Glutamatergic neuron (in vitro differentiated cells): ENCODE measurements around the gene UBE2F. TPM values are rescaled to one million over a fixed set of nuclear protein-coding genes. Genes with fewer than 3 reads are reported as not detected.
"Not testable (repeated sequence)": the region's sequence is repeated elsewhere in the genome, so short reads cannot be mapped to it uniquely, and the experiment has no call there.

Experiments
- DNase-seq: peaks from one replicate; pipeline ENCODE4 v3.0.0; 2022
- H3K27ac Mint-ChIP-seq: one replicate; pipeline ENCODE4 v1.8.0; 2020; ENCODE audit warnings: mild to moderate bottlenecking, mixed read lengths, inconsistent platforms; ENCODE audit not compliant: unreplicated experiment
- H3K27me3 Mint-ChIP-seq: one replicate; pipeline ENCODE4 v1.8.0; 2020; ENCODE audit warnings: mild to moderate bottlenecking, moderate library complexity, mixed read lengths, inconsistent platforms; ENCODE audit not compliant: unreplicated experiment
- H3K36me3 Mint-ChIP-seq: one replicate; pipeline ENCODE4 v1.8.0; 2020; ENCODE audit warnings: mild to moderate bottlenecking, mixed read lengths, inconsistent platforms; ENCODE audit not compliant: unreplicated experiment
- H3K4me1 Mint-ChIP-seq: one replicate; pipeline ENCODE4 v1.8.0; 2020; ENCODE audit warnings: mild to moderate bottlenecking, low read depth, mixed read lengths, inconsistent platforms; ENCODE audit not compliant: unreplicated experiment
- H3K4me3 Mint-ChIP-seq: one replicate; pipeline ENCODE4 v1.8.0; 2020; ENCODE audit warnings: mild to moderate bottlenecking, mixed read lengths, inconsistent platforms; ENCODE audit not compliant: unreplicated experiment
- H3K9me3 Mint-ChIP-seq: one replicate; pipeline ENCODE4 v1.8.0; 2020; ENCODE audit warnings: mild to moderate bottlenecking, moderate library complexity, mixed read lengths, inconsistent platforms; ENCODE audit not compliant: unreplicated experiment
- total RNA-seq: library from RNA; stranded (reverse); fragmentation: NEBNext Ultra II Directional; extraction: Animal tissue kit (Norgen Biotek cat#: 25700); gene quantifications from one replicate; pipeline ENCODE4 v1.2.1, GENCODE V29; 2021; ENCODE audit not compliant: unreplicated experiment
- TF ChIP-seq, protein P1 (sequence below): fragments of 200-600 bp; sonication (generic); IDR thresholded peaks from one replicate; pipeline ENCODE4 v1.5.0; 2021; ENCODE audit not compliant: partially characterized antibody, unreplicated experiment

The UBE2F gene
- total RNA-seq, 1 donor from 2014 or later = 43.0 TPM

DNA sequence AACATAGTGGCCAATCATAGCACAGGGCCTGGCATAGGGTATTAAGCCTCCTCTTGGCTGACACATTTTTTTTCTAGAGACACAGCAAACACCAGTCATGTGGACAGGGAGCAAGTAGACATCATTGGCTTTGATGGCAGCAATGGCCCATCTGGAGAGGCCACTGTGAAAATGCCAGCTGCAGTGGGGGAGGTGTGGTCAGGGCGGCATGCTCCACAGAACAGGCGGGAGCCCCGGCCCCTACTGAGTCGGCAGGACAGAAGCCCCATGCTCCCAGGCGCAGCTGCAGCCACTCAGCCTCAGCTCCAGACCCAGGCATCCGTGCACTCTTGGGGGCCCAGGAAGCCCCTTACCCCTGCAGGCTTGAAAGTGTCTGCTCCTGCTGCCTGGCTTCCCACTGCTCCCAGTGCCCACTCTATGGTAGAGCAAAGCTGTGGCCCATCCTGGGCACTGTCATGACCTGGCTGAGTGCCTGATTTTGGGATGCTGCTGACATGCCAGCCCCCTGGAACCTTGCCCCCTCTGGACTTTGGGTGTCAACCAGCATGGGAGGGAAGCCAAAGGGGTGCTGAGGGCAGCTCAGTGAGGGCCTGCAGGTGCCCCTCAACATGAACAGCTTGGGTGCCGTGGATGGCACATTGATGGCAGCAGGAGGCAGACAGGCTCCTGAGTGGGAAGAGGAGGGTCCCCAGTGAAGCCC is 23.3 kb upstream of the UBE2F start:
- Mint-ChIP-seq H3K36me3 (peaks cover 16% of the 10 kb centered on the region), H3K27me3 (peaks cover 2% of the 10 kb centered on the region), H3K4me1 (peaks cover 2% of the 10 kb centered on the region), H3K4me3 (no peak overlapping the region), H3K27ac (no peak overlapping the region), H3K9me3 (peaks cover 5% of the 10 kb centered on the region)
- no peak for DNase-seq
- TF ChIP-seq, protein P1, sequence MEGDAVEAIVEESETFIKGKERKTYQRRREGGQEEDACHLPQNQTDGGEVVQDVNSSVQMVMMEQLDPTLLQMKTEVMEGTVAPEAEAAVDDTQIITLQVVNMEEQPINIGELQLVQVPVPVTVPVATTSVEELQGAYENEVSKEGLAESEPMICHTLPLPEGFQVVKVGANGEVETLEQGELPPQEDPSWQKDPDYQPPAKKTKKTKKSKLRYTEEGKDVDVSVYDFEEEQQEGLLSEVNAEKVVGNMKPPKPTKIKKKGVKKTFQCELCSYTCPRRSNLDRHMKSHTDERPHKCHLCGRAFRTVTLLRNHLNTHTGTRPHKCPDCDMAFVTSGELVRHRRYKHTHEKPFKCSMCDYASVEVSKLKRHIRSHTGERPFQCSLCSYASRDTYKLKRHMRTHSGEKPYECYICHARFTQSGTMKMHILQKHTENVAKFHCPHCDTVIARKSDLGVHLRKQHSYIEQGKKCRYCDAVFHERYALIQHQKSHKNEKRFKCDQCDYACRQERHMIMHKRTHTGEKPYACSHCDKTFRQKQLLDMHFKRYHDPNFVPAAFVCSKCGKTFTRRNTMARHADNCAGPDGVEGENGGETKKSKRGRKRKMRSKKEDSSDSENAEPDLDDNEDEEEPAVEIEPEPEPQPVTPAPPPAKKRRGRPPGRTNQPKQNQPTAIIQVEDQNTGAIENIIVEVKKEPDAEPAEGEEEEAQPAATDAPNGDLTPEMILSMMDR = no peak

DNA sequence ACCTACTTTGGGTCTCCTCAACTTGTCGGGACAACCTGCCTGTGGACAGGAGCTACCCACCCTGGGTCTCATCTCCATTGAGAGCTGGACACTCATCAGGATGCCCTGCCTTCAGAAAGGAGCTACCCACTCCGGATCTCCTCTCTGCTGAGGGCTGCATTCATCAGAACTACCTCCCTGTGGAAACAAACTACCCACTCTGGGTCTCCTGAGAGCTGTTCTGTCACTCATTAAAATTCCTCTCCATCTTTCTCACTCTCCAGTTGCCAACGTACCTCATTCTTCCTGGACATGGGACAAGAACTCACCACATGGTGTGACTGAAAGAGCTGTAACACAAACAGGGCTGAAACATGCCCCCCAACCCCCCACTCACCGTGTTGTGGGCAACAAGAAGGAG is 22.5 kb upstream of the UBE2F start:
- Mint-ChIP-seq H3K4me3 (no peak overlapping the region), H3K4me1 (no peaks in the 10 kb centered on the region), H3K27me3 (peaks cover 2% of the 10 kb centered on the region), H3K27ac (no peak overlapping the region), H3K9me3 (peaks cover 5% of the 10 kb centered on the region), H3K36me3 (peaks cover 16% of the 10 kb centered on the region)
- TF ChIP-seq, protein P1 = no peak
- DNase-seq = no peak

DNA sequence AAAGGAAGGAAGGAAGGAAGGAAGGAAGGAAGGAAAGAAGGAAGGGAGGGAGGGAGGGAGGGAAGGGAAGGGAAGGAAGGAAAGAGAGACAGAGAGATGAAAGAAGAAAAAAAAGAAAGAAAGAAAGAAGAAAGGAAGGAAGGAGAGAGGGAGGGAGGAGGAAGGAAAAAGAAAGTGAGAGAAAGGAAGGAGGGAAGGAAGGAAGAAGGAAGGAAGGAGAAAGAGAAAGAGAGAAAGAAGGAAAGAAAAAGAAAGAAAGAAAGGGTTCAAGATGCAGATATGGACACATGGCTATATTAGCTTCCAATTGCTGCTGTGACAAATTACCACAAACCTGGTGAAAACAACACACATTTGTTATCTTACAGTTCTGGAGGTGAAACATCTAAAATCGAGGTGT is 20.4 kb upstream of the UBE2F start:
- Mint-ChIP-seq H3K36me3 (peaks cover 20% of the 10 kb centered on the region), H3K9me3 (peaks cover 5% of the 10 kb centered on the region), H3K27ac (no peak overlapping the region), H3K4me3 (no peak overlapping the region), H3K27me3 (peaks cover 2% of the 10 kb centered on the region), H3K4me1 (no peaks in the 10 kb centered on the region)
- no peak for DNase-seq
- TF ChIP-seq, protein P1 = no peak

DNA sequence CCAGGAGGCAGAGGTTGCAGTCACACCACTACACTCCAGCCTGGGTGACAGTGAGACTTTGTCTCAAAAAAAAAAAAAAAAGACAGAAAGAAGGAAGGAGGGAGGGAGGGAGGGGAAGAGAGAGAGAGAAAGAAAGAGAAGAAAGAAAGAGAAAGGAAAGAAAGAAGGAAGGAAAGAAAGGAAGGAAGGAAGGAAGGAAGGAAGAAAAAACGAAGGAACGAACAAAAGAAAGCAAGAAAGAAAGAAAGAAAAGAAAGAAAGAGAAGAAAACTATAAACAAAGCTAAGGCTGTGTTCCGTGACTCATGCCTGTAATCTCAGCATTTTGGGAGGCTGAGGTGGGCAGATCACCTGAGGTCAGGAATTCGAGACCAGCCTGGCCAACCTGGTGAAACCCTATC is 15.5 kb upstream of the UBE2F start:
- not testable (repeated sequence) for DNase-seq, H3K4me3 Mint-ChIP-seq, H3K36me3 Mint-ChIP-seq, H3K27ac Mint-ChIP-seq, H3K4me1 Mint-ChIP-seq, H3K27me3 Mint-ChIP-seq, H3K9me3 Mint-ChIP-seq

DNA sequence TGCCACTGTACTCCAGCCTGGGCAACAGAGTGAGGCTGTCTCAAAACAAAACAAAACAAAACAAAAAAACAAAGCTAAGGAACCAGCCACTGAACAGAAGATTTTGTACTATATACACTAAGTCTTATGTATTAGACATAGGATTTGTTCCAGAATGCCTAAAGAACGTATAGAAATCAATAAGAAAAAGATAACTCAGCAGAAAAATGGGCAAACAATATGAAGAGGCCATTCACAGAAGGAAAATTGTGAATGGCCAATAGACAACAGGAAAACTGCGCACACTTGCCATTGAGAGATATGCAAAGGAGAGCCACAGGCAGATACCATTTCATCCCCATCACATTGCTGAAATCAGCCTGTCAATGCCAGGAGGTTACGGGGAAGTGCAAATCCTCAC is 14.9 kb upstream of the UBE2F start:
- H3K27me3 Mint-ChIP-seq = peaks cover 2% of the 10 kb centered on the region

More for the DNA sequence above, 14.9 kb upstream of the UBE2F start:
- TF ChIP-seq, protein P1 = no peak
- no peak for DNase-seq
- H3K27ac Mint-ChIP-seq = no peak overlapping the region
- no peaks in the 10 kb centered on the region for H3K4me1 Mint-ChIP-seq
- peaks cover 1% of the 10 kb centered on the region for H3K9me3 Mint-ChIP-seq
- H3K36me3 Mint-ChIP-seq = peaks cover 3% of the 10 kb centered on the region
- no peak overlapping the region for H3K4me3 Mint-ChIP-seq
